Activated CD8-positive, alpha-beta memory T cell treated with anti-CD3 and anti-CD28 coated beads, Interleukin-2, amount 50 U/mL, for 24 hours (primary cell): ENCODE measurements around the gene SERGEF.
"Not testable (repeated sequence)": the region's sequence is repeated elsewhere in the genome, so short reads cannot be mapped to it uniquely, and the experiment has no call there.

Experiments used
- DNase-seq: peaks from one replicate; pipeline ENCODE4 v3.0.0-alpha.2; 2020; ENCODE audit errors: extremely low read depth

SERGEF gene

GRCh38 chr11:17907046-17907445, 105.8 kb downstream of the SERGEF start:
- DNase-seq, result no peak

- no peak for DNase-seq
These were observed 106.4 kb downstream of the SERGEF start for GRCh38 chr11:17906436-17906835.

- no peak for DNase-seq
These were observed 107.4 kb downstream of the SERGEF start for GRCh38 chr11:17905477-17905876.

GRCh38 chr11:17901481-17901880, 111.4 kb downstream of the SERGEF start:
- DNase-seq, result no peak

GRCh38 chr11:17898782-17899181, 114.1 kb downstream of the SERGEF start:
- DNase-seq, result no peak

GRCh38 chr11:17898071-17898470, 114.8 kb downstream of the SERGEF start:
- no peak for DNase-seq

GRCh38 chr11:17897495-17897894, 115.4 kb downstream of the SERGEF start:
- DNase-seq, result no peak

GRCh38 chr11:17896496-17897151, 116.2 kb downstream of the SERGEF start:
- DNase-seq, result not testable (repeated sequence)

GRCh38 chr11:17894929-17895658, 117.8 kb downstream of the SERGEF start:
- no peak for DNase-seq

GRCh38 chr11:17892409-17892808, 120.4 kb downstream of the SERGEF start:
- DNase-seq, result no peak

- no peak for DNase-seq
These were observed 122.5 kb downstream of the SERGEF start for GRCh38 chr11:17890325-17890724.

- no peak for DNase-seq
These were observed 125.1 kb downstream of the SERGEF start for GRCh38 chr11:17887779-17888178.

- DNase-seq, result no peak
These were observed 128.9 kb downstream of the SERGEF start for GRCh38 chr11:17883946-17884345.

GRCh38 chr11:17883057-17883456, 129.8 kb downstream of the SERGEF start:
- DNase-seq, result no peak

- DNase-seq, result no peak
These were observed 134.1 kb downstream of the SERGEF start for GRCh38 chr11:17878743-17879142.

- DNase-seq, result no peak
These were observed 135.0 kb downstream of the SERGEF start for GRCh38 chr11:17877886-17878285.

- no peak for DNase-seq
These were observed 136.0 kb downstream of the SERGEF start for GRCh38 chr11:17876827-17877226.

- no peak for DNase-seq
These were observed 137.0 kb downstream of the SERGEF start for GRCh38 chr11:17875891-17876290.

GRCh38 chr11:17873586-17873985, 139.3 kb downstream of the SERGEF start:
- no peak for DNase-seq

GRCh38 chr11:17868398-17868797, 144.4 kb downstream of the SERGEF start:
- DNase-seq, result not testable (repeated sequence)

GRCh38 chr11:17867341-17867740, 145.5 kb downstream of the SERGEF start:
- no peak for DNase-seq

- DNase-seq, result no peak
These were observed 146.9 kb downstream of the SERGEF start for GRCh38 chr11:17865765-17866428.

GRCh38 chr11:17864478-17864941, 148.3 kb downstream of the SERGEF start:
- DNase-seq, result no peak
